ENCODE results near the gene MYCBP2.

MYCBP2 gene

DNA sequence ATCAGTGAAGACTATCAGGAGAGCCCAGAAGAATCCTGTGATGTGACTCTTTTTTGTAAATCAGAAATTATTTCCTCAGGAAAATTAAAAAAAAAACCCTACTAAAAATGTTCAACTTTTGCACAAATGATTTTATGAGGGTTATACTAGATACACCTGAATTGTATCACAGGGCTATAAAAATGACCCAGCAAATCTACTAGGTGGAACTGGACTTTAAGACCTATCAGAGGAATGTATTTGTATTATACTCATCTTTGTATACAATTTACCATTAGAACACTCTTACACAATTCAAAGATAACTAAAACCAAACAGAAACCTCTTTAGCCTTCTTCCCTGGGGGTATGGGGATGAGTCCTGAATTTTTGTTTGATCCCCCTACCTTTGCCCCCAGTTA, 307.1 kb downstream of the MYCBP2 start:
- H3K27me3 ChIP-seq (ENCODE audit: insufficient read depth, poor library complexity, severe bottlenecking): no peaks in the 10 kb centered on the region
- DNase-seq (ENCODE audit: low spot score) (no peak), ATAC-seq (ENCODE audit: low read depth) (no peak)
- H3K4me3 ChIP-seq (ENCODE audit: severe bottlenecking): no peak overlapping the region
- no peaks in the 10 kb centered on the region for H3K9me3 ChIP-seq (ENCODE audit: severe bottlenecking)
- TF ChIP-seq, protein P1, sequence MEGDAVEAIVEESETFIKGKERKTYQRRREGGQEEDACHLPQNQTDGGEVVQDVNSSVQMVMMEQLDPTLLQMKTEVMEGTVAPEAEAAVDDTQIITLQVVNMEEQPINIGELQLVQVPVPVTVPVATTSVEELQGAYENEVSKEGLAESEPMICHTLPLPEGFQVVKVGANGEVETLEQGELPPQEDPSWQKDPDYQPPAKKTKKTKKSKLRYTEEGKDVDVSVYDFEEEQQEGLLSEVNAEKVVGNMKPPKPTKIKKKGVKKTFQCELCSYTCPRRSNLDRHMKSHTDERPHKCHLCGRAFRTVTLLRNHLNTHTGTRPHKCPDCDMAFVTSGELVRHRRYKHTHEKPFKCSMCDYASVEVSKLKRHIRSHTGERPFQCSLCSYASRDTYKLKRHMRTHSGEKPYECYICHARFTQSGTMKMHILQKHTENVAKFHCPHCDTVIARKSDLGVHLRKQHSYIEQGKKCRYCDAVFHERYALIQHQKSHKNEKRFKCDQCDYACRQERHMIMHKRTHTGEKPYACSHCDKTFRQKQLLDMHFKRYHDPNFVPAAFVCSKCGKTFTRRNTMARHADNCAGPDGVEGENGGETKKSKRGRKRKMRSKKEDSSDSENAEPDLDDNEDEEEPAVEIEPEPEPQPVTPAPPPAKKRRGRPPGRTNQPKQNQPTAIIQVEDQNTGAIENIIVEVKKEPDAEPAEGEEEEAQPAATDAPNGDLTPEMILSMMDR (IDR thresholded peaks at IDR 0.05; ENCODE audit: poor library complexity, severe bottlenecking): no peak
- H3K4me1 ChIP-seq (ENCODE audit: insufficient read depth, poor library complexity, severe bottlenecking): peaks cover 20% of the 10 kb centered on the region
- no peak overlapping the region for H3K27ac ChIP-seq (ENCODE audit: poor library complexity, severe bottlenecking)
- H3K36me3 ChIP-seq (ENCODE audit: low read depth): peaks cover 78% of the 10 kb centered on the region

DNA sequence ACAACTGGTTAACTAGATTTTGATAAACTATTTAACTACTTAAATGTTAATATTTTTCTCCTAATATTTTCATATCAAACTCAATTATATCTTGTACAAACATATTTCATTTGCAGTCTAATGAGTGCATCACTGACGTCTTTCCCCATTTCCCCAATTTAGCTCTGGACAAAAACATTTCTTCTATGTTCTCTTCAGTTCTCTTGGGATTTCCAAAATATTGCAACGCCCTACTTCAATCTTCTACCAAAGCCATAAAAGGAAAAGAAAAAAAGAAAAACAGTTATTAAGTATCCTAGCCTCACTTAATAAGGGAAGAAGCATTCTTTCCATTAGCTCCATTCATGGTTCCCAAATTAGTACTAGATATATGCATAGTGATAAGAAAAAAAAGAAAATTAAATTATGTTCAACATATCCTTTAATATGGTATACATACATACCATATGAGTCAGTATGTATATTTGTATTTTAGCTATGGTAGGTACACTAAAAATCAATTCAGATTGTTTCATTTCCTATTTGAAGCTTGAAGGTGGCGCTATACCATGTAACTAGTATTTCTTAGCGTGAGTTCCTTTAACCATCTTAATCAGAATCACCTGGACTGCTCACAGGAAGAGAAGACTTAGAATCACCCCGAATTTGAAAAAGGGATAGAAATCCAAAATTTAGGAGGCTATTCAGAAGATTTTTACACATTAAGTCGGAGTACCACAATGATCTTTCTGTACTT, 309.8 kb downstream of the MYCBP2 start:
- Histone ChIP-seq H3K36me3 (ENCODE audit: low read depth) (peaks cover 88% of the 10 kb centered on the region), H3K27ac (ENCODE audit: poor library complexity, severe bottlenecking) (no peak overlapping the region), H3K9me3 (ENCODE audit: severe bottlenecking) (no peaks in the 10 kb centered on the region), H3K4me1 (ENCODE audit: insufficient read depth, poor library complexity, severe bottlenecking) (no peaks in the 10 kb centered on the region), H3K27me3 (ENCODE audit: insufficient read depth, poor library complexity, severe bottlenecking) (no peaks in the 10 kb centered on the region), H3K4me3 (ENCODE audit: severe bottlenecking) (no peak overlapping the region)
- TF ChIP-seq, protein P1 (IDR thresholded peaks at IDR 0.05; ENCODE audit: poor library complexity, severe bottlenecking): no peak
- no peak for ATAC-seq (ENCODE audit: low read depth)
- no peak for DNase-seq (ENCODE audit: low spot score)

DNA sequence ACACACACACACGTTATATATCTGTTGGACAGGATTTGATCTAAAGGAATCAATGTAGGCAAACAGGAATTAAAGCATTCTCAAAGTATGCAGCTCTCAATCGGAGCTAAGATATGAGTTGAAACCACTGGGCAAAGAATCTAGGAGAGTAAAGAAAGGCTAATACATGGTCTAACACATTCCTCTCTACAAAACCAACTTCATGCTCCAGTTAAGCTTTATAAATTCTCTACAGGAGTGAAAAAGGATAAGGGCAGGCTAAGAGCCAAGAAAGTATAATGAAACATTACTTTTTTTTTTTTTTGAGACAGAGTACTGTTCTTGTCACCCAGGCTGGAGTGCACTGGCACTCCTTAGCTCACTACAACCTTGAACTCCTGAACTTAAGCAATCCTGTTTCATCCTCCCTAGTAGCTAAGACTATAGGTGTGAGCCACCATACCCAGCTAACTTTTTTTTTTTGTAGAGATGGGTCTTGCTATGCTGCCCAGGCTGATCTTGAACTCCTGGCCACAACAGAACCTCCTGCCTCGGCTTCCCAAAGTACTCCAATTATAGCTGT, 310.6 kb downstream of the MYCBP2 start:
- Histone ChIP-seq H3K27ac (ENCODE audit: poor library complexity, severe bottlenecking) (no peak overlapping the region), H3K9me3 (ENCODE audit: severe bottlenecking) (no peaks in the 10 kb centered on the region), H3K27me3 (ENCODE audit: insufficient read depth, poor library complexity, severe bottlenecking) (no peaks in the 10 kb centered on the region), H3K36me3 (ENCODE audit: low read depth) (peaks cover 88% of the 10 kb centered on the region), H3K4me3 (ENCODE audit: severe bottlenecking) (no peak overlapping the region), H3K4me1 (ENCODE audit: insufficient read depth, poor library complexity, severe bottlenecking) (no peaks in the 10 kb centered on the region)
- DNase-seq (ENCODE audit: low spot score) (no peak), ATAC-seq (ENCODE audit: low read depth) (no peak)
- TF ChIP-seq, protein P1 (IDR thresholded peaks at IDR 0.05; ENCODE audit: poor library complexity, severe bottlenecking): no peak

DNA sequence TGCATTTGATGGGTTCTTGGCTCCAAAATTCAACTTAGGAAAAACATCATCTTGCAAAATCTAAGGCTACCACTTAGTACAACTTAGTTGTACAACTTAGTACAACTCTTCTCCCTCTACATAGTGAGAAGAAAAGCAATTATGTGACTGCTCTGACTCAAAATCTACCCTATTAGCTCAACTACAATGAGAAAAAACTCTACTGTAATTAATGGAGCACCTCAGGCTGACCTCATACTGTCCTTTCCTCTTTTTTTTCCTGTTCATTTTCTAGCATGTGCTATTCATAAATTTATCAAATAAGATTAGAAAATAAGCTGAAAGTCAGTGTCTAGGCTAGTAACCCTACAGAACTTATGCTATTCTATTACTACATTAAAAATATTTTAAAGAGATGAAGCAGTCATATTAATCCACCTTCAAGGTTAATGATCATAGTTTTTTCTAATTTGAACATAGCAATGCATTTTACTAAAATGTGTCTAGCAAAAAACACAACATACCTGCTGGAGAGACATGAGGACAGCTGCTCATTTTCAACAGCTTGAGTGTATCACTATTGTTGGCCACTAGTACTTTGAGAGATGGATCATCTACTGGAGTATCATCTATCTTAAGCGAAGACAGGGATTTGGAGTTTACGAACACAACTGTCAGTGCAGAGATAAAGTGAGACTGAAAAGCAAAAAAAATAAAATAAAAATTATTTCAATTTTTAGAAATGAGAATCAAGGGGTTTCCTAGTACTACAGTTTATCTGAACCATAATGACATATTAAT, 311.8 kb downstream of the MYCBP2 start:
- Histone ChIP-seq H3K27me3 (ENCODE audit: insufficient read depth, poor library complexity, severe bottlenecking) (no peaks in the 10 kb centered on the region), H3K4me1 (ENCODE audit: insufficient read depth, poor library complexity, severe bottlenecking) (no peaks in the 10 kb centered on the region), H3K36me3 (ENCODE audit: low read depth) (peaks cover 86% of the 10 kb centered on the region), H3K27ac (ENCODE audit: poor library complexity, severe bottlenecking) (no peak overlapping the region), H3K4me3 (ENCODE audit: severe bottlenecking) (no peak overlapping the region), H3K9me3 (ENCODE audit: severe bottlenecking) (no peaks in the 10 kb centered on the region)
- ATAC-seq (ENCODE audit: low read depth) (no peak), DNase-seq (ENCODE audit: low spot score) (no peak)
- TF ChIP-seq, protein P1 (IDR thresholded peaks at IDR 0.05; ENCODE audit: poor library complexity, severe bottlenecking): no peak
